ENCODE results near the gene NEK5.
"Not testable (repeated sequence)": the region's sequence is repeated elsewhere in the genome, so short reads cannot be mapped to it uniquely, and the experiment has no call there.

NEK5 gene, protein sequence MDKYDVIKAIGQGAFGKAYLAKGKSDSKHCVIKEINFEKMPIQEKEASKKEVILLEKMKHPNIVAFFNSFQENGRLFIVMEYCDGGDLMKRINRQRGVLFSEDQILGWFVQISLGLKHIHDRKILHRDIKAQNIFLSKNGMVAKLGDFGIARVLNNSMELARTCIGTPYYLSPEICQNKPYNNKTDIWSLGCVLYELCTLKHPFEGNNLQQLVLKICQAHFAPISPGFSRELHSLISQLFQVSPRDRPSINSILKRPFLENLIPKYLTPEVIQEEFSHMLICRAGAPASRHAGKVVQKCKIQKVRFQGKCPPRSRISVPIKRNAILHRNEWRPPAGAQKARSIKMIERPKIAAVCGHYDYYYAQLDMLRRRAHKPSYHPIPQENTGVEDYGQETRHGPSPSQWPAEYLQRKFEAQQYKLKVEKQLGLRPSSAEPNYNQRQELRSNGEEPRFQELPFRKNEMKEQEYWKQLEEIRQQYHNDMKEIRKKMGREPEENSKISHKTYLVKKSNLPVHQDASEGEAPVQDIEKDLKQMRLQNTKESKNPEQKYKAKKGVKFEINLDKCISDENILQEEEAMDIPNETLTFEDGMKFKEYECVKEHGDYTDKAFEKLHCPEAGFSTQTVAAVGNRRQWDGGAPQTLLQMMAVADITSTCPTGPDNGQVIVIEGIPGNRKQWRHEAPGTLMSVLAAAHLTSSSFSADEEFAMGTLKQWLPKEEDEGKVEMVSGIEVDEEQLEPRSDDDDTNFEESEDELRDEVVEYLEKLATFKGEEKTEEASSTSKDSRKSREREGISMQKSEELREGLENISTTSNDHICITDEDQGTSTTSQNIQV

GRCh38 chr13:52128714-52129700 is at the start of gene NEK5:
Gene NEK5 (minus strand): TSS chr13:52129073. CDS start chr13:52127482, 1,591 bp downstream.
- peak; percentile 90 for DNase-seq

- no peak for DNase-seq
These were observed 48.4 kb upstream of the NEK5 start for GRCh38 chr13:52177276-52177675.

DNA sequence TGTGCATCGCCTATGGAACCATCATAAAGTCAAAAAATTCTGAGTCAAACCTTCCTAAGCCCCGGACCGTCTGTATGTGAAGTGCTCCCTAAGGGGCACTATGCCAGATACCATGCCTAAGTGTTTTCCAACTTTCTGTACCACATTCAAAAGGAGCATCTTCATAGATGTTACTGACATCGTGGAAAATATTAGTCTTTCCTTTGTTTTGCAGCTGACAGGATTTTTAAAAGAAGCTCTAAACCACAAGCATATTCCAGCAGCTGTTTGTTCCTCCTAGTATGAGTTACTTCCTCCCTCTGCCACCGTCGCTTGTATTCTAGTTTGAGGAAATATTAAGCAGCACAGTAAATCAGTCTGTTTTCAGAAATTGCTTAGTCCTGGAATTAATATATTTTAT is 45.1 kb upstream of the NEK5 start:
- DNase-seq: not testable (repeated sequence)

DNA sequence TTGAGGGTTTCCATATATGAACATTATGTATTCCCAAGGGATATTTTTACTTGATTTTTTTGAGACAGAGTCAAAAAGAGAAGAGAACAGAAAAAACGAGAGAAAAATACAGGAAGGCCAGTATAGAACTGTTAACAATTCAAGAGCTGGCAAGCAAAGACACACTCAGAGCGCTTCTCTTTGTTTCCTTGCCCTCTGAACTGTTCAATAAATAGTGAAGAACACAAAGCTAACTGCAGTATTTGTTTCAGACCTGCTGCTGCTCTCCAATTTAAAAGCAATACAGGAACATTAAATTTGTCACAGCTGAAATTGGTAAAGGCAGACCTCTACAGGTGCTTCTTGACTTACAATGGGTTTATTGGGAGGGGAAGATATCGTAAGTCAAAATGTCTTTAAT is 44.5 kb upstream of the NEK5 start:
- DNase-seq: no peak

GRCh38 chr13:52171686-52172085 is 42.8 kb upstream of the NEK5 start:
- DNase-seq: not testable (repeated sequence)

DNA sequence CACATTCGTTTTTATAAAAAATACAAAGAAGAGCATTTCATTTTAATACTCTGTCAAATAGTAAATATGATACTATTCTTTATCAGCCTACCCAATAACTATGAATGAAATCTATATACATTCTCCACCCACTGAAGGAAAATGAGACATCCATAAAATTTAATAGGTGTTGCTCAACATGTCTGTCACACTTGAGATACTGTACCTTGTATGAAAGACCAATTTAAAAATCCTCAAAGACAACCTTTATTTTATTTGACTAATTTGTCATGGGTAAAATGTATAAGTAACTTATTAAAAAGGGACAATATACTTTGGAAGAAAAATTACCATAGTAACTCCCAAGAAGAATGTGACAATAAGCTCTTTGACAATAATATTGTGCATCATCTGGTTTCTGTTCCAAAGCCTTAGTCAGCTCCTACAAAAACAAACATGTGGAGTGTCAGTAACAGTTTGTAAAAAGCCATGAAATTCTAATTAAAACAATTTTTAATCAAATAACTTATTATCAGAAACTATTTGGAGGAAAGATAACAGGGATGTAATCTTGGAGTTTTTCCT is 42.0 kb upstream of the NEK5 start:
- not testable (repeated sequence) for DNase-seq

DNA sequence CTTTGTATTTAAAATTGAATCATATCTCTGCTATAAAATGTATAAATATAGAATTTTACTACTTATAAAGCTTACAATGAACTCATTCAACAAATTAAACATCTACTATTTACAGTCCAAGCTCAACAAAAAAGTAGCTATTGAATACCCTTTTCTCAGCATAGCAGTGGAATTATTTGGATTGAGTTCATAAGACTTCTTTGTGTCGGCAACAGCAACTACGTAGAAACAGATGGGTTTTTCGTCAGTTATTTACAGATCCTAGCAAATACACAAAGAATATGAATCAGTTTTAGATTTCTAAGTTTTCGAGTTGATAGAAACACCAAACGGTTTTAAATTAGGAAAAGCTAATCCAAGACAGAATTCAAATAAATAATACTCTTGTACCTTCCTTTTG is 41.0 kb upstream of the NEK5 start:
- no peak for DNase-seq

DNA sequence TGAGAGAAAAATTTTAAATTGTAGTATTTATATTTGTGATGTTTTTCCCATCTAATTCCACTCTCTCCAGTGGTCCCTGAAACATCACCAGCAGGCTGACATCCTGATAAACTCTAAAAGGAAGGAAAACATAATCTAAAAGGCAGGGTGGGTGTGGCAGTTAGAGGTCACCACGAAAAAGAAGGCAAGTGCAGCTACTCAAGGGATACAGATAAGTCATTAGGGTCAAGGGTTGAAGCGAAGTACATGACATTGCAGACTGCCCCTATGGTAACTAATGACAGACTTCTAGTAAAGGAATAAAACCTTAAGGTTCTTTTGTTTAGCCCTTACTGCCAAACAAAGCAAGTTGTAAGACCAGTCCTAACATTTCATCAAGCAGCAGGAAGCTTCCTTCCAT is 36.5 kb upstream of the NEK5 start:
- no peak for DNase-seq

DNA sequence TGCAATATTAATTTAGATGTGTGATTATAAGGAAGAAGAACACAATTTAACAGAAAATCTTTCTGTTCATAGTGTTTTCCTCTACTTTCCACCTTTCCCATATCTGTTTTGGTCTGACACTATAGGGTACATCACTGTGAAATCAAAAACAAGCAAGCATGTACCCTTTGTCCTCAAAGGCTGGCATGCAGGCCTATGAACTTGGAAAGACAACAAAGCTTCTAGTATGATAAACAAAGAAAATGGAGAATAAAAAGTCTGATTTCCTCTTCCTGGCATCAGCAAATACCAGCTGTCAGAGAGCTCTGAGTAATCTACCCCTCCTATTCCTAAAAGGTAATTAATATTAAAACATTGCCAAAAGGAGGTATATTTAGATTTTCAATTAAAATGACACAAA is 36.1 kb upstream of the NEK5 start:
- DNase-seq: no peak

DNA sequence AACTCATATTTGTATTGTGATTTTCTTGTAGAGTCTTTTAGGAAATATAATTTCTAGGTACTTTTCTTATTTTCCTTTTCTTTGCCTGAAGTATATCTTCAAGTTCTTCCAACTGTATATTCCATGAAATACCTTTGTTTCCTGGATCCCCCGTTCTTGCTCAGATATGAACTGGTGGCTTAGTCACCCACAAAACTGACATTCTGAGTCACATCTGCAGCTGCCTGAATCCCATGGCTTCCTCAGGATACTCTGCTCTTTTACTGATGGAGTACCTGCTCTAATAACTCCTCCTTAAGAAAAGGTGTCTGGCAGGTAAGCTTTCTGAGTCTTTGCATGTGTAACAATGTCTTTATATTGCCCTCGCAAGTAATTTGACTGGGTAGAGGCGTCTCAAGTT is 35.0 kb upstream of the NEK5 start:
- not testable (repeated sequence) for DNase-seq

GRCh38 chr13:52162279-52163101 is 33.6 kb upstream of the NEK5 start:
- no peak for DNase-seq

- peak; percentile 13 for DNase-seq
These were observed 32.3 kb upstream of the NEK5 start for GRCh38 chr13:52161181-52161646.

DNA sequence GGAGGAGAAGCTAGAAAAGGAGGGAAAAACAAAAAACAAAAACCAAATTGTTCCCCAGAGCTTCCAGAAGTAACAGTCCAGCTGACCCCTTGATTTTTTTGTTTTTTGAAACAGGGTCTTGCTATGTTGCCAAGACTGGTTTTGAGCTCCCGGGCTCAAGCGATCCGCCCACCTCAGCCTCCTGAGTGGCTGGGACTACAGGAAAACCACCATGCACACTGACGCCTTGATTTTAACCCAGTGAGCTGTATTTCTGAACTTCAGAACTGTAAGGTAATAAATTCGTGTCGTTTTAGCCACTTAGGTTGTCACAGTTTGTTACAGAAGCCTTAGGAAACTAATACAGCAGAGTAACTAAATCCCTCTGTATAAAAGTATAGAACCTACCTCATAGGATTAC is 31.6 kb upstream of the NEK5 start:
- no peak for DNase-seq

GRCh38 chr13:52160053-52160452 is 31.2 kb upstream of the NEK5 start:
- no peak for DNase-seq

- peak; percentile 85 for DNase-seq
These were observed 30.5 kb upstream of the NEK5 start, which contains the start of gene NEK3 for GRCh38 chr13:52159159-52159982. Gene NEK3 (minus strand): TSS chr13:52159597. CDS start chr13:52156191, 3,406 bp downstream.

DNA sequence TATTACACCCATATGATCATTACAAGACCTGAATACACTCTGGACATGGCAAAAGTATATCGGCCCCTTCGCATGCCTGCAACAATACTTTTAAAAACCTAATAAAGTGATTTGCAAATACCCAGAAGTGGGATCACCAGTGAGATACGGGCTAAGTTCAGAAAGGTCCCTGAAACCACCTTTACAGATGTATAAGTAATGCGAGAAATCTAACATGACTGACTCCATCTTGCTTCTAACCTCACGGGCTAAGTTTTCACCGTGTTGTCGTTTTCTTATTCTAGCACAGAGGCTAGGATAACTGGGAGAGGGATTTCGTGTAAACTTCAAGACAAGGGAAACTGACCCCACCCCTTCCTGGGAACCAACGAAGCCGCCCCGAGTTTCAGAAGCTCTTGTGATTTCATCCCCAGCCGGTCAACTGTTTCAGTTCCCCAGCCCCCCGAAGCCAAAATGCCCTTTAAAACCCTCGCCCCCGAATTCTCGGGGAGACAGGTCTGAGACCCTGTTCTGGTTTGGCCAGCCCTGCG is 29.8 kb upstream of the NEK5 start:
- DNase-seq: peak; percentile 60

- no peak for DNase-seq
These were observed 27.9 kb upstream of the NEK5 start for GRCh38 chr13:52156724-52157261.

DNA sequence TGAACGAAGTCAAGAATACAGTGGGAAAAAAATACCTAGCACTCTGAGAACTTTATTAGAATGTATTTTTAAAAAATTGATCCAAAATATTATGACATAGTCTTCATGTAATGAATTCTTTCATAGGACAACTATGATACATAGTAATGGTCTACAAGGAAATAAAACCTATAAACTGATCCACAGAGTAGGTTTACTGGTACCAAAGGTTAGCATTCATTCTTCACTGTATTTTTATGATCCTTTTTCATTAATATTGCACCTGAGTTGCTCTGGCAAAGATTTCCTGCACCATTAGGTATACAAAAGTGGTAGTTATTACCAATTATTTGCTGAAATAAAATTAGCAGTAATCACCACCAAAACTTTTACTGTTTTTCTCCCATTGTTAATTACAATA is 26.3 kb upstream of the NEK5 start:
- no peak for DNase-seq

DNA sequence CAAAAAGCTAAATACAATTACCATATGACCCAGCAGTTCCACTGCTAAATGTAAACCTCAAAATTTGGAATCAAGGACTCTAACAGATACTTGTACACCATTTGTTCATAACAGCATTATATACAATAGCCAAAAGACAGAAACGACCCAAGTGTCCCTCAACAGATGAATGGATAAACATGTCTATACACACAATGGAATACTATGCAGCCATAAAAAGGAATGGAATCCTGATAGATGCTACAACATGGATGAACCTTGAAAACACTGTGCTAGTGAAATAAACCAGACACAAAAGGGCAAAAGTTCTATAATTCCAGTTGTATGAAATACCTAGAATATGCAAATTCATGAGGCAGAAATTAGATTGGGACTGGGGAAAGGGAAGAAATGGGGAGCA is 18.4 kb upstream of the NEK5 start:
- no peak for DNase-seq

DNA sequence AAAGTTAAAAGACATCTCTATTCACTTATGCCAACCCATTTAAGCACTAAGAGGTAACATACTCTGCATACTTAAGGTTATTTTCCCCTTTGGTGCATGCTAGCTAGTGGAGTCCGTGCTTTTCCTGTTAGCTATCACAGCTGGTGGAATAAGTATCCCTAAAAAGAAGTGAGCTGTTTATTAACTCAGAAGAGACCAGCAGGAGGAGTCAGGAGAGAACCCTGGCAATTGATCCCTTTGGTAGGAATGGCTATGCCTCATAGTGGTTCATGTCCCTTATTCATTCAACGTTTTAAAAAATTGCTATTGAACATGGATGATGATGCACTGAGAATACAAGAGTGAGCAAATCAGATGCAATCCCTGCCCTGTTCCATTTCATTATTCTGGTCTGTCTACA is 12.4 kb upstream of the NEK5 start:
- DNase-seq: peak; percentile 24

Data from DMS53 (cell line).